CD4-positive, alpha-beta T cell treated with Interleukin-17A for 4 hours (primary cell): ENCODE measurements around the gene EWSR1.

Source experiments
- DNase-seq: peaks from one replicate; pipeline ENCODE4 v3.0.0-alpha.2; 2020; ENCODE audit warnings: mixed read lengths

EWSR1 gene

GRCh38 chr22:29320546-29320945 is 52.5 kb downstream of the EWSR1 start:
- DNase-seq: no peak

GRCh38 chr22:29323641-29324040 is 55.6 kb downstream of the EWSR1 start:
- no peak for DNase-seq

DNA sequence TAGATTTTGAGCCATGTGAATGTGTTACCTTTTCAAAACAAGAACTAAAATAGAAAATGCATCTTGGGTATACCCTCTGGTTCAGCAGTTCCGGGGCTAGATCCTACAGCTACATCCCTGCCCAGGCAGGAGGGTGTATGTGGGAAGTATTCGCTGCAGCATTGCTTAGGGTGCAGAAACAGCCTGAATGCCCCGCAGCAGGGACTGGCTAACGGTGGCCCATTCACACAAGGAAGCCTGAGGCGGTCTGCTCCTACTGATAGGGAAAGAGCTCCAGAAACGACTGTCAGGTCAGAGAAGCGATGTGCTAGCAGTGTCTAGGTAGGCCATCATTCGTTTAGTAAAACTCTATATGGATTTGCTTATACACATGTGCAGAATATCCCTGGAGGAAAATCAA is 57.3 kb downstream of the EWSR1 start:
- DNase-seq: no peak

GRCh38 chr22:29325785-29326315 is 57.8 kb downstream of the EWSR1 start:
- no peak for DNase-seq

- DNase-seq: no peak
Observed at GRCh38 chr22:29326481-29326880, 58.4 kb downstream of the EWSR1 start.

DNA sequence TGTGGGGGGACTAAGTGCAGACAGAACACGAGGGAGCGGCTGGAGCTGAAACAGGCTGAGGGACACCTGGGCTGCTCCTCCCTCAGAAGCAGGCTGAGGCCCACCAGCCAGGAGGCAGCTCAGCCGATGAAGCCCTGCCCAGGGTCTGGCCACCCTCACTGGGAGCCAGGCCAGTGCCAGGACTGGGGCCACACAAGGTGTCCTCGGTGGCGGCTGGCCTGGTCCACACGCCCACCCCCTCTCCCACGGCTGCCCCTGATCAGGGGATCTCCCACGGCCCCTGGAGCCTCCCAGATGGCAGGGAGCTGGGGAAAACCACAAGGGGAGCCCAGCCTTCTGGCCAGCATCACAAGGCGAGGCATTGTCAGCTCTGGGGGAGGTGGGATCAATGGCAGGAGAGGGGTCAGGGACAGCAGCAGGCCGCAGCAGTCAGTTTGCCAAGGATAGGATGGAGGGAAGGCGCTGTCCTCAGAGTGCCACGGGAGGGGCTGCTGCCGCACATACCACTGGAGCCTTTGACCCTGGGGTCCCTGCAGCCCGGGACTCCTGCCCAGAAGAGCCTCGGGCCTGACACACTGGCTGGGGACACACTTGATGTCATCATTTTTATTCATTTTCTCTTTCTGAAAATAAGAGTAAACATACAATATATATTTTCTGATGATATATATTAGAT is 59.2 kb downstream of the EWSR1 start:
- no peak for DNase-seq

GRCh38 chr22:29328055-29328454 is 60.0 kb downstream of the EWSR1 start:
- no peak for DNase-seq

DNA sequence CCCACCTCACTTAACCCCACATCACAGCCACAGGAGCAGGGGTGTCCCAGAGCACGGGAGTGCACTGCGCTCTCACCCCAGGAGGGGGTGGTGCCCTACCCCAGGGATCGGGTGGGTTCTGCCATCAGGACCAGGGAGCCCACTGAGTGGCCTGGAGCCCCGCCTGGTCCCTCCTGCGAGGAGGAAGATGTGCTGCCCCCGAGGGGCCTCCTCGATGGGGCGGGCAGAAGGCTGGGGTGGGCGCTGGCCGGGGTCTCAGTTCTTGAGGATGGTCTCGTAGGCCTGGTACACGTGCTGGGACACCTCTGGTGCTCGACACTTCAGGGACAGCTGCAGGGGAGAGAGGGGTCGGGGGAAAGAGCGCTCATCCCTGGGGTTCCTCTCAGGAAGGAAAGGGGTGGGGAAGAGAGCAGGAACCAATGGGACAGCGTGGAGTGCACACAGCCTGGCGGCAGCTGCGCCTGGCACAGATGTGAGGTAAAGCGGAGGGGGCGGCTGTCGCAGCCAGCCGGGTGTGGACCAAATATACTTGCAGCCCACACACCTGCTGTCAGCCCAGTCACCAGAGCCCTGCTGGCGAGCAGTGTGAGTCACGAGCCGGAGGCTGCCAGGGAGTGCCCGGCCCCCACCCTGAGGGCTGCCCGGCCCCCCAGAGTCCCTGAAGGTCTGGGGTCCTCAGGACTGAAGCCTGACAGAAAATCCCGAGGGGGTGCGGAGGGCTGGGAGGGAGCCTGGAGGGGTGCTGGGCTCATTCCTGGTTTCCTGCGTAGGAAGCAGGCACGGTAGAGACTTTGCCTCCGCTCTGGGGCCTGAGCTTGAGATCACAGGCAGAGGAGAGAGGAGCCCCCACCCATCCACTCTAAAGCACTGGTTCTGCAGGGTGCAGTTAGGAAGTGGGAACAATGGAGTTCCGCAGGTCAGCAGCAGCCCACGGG is 60.8 kb downstream of the EWSR1 start:
- DNase-seq: no peak

DNA sequence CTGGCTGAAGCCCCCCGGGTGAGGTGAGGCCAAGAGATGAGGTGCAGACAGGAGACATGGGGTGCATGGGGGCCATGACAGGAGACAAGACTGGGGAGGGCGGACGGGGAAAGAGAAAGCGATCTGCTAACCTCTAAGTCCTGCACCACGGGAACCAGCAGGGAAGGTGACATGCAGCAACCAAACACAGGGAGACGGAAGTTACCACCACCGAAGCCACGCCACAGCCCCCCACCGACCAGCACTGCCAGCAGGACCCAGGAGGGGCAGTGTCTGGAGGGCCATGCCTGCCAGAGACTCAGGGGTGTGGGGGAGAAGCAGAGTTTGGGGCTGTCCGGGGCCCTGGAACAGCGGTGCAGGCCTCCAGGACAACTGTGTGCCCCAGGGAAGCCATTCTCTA is 61.5 kb downstream of the EWSR1 start:
- DNase-seq: no peak

- no peak for DNase-seq
Observed at GRCh38 chr22:29330291-29330690, 62.2 kb downstream of the EWSR1 start.

- no peak for DNase-seq
Observed at GRCh38 chr22:29330753-29331152, 62.7 kb downstream of the EWSR1 start.

DNA sequence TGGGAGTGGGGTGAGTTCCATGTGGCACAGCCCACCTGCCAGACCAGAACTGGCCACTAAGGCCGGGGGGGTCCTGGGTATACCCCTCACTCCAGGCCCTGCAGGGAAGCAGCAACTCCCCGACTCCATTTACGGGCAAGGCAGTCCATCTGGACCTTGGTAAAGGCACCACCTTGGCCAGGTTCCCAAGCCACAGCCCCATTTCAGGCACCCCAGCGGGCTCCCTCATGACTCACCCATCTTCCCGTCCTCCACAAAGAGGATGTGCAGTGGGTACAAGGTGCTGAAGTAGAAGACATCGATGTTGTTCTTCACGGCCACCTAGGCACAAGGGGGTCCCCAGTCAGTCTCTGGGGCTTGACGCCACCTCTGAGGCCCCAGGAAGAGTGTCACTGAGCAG is 63.1 kb downstream of the EWSR1 start:
- no peak for DNase-seq

GRCh38 chr22:29331658-29332300 is 63.7 kb downstream of the EWSR1 start:
- no peak for DNase-seq

GRCh38 chr22:29332886-29333496 is 64.9 kb downstream of the EWSR1 start:
- DNase-seq: no peak

- no peak for DNase-seq
Observed at GRCh38 chr22:29334148-29334547, 66.1 kb downstream of the EWSR1 start.

DNA sequence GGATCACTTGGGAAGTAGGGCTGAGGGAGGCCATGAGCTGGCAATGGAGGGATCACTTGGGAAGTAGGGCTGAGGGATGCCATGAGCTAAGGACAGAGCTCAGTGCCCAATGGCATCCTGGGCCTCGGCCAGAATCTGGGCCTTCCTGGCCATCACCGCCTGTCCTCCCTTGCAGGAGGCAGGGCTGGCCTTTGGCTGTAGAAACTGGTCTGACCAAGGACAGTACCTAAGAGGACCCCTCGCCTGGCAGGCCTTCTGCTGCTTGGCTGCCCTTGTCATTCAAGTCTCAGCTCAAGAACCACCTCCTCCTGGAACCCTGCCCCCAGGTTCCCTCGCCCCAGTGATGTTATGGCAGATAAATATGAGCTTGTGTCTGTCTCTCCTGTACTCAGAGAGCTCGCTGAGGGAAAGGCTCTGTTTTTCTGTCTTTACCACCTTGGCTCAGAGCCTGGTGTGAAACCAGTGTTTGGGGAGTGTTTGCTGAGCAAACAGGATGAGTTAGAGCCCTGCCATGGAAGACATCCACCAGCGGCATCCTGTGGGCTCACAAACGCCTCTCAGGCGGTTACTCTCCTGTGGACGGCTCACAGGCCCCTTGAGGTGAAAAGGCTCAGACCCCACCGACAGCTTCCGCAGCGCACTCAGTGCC is 66.8 kb downstream of the EWSR1 start:
- DNase-seq: no peak

GRCh38 chr22:29335656-29336055 is 67.6 kb downstream of the EWSR1 start:
- DNase-seq: no peak

- no peak for DNase-seq
Observed at GRCh38 chr22:29336751-29337490, 68.9 kb downstream of the EWSR1 start.

- no peak for DNase-seq
Observed at GRCh38 chr22:29337631-29338284, 69.7 kb downstream of the EWSR1 start.

DNA sequence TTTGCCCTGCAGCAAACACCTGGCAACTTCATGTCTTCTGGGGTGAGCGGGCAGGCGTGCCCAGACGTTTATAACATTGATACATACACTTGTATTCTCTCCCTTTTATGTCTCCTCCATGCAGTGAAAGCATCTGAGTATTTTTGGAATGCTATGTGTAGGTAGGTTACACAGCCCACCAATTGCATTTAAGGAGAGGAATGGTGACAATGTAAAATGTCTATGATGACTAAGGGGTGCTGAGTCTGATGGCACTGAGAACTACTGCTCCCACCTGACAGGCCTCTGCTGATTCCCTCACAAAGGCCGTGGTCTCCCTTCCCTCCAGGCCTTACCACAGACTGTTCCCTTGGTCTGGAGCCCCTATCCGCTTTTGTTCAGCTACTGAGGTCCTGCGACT is 70.3 kb downstream of the EWSR1 start:
- DNase-seq: no peak
